ENCODE measurements around the gene BOC.

The BOC gene

DNA sequence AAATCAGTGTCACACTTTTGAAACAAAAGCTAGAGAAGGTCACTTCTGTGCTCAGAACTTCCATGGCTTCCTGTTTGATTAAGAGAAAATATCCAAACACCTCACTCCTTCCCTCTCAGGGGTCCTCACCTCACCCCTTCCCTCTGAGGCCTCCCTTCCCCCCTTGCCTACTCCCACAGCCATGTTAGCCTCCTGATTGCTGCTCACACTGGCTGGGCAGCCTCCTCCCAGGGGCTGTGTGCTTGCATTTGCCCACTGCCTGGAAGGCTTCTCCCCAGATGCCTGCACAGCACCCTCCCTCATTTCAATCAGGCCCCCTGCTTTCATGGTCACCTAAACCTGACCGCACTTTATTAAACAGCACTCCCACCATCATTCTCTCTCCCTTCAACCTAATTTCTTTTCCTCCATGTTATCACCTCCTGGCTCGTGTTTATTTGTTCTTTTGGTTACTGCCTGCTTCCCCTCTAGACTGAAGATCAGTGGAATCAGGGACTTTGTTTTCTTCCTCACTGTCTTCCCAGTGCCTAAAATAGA is 10.4 kb downstream of the BOC start:
- TF ChIP-seq, protein P1, sequence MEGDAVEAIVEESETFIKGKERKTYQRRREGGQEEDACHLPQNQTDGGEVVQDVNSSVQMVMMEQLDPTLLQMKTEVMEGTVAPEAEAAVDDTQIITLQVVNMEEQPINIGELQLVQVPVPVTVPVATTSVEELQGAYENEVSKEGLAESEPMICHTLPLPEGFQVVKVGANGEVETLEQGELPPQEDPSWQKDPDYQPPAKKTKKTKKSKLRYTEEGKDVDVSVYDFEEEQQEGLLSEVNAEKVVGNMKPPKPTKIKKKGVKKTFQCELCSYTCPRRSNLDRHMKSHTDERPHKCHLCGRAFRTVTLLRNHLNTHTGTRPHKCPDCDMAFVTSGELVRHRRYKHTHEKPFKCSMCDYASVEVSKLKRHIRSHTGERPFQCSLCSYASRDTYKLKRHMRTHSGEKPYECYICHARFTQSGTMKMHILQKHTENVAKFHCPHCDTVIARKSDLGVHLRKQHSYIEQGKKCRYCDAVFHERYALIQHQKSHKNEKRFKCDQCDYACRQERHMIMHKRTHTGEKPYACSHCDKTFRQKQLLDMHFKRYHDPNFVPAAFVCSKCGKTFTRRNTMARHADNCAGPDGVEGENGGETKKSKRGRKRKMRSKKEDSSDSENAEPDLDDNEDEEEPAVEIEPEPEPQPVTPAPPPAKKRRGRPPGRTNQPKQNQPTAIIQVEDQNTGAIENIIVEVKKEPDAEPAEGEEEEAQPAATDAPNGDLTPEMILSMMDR (IDR thresholded peaks at IDR 0.05) = no peak
- Histone ChIP-seq H3K79me2 (no peaks in the 10 kb centered on the region), H3K9me3 (ENCODE audit: control insufficient read depth, low read length) (no peaks in the 10 kb centered on the region), H3K27ac (peak overlapping the region; percentile 45), H2AFZ (no peak overlapping the region), H3K36me3 (ENCODE audit: control insufficient read depth, insufficient read depth, low read length) (no peaks in the 10 kb centered on the region), H3K4me1 (no peaks in the 10 kb centered on the region), H3K4me3 (ENCODE audit: low read depth, low read length) (no peak overlapping the region), H3K27me3 (ENCODE audit: control insufficient read depth, insufficient read depth, low read length) (no peaks in the 10 kb centered on the region), H3K9ac (no peak overlapping the region), H3K4me2 (ENCODE audit: low read length) (no peak overlapping the region)

DNA sequence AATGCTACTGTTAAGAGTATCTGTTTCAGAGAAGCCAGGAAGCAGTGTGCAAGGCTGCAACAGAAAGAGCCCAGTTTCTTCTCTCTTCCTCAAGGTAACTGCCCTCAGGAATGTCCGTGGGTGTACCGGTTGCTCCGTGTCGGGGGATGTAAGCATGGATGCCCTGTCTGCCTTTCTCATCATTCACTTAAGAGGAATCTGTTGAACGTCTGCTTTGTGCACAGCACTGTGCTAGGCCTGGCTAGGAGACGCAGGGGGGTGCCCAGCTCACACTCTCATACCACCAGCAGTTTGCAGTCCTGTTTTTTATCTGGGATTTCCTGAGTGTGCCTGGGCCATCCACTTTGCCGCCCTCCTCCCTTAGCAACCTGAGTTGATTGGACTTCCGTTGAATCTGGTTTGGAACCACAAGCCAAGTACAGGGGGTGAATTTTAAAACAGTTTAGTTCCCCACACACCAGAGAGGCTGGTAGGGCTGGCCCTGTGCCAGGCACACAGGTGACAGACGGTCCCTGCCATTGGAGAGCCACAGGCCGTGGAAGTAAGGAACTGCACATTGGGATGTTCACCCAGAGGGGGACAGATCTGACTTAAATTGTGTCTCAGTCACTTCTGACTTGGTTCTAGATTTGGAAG is 11.2 kb downstream of the BOC start:
- TF ChIP-seq, protein P1 (IDR thresholded peaks at IDR 0.05) = no peak
- no peak overlapping the region for H3K4me3 ChIP-seq (ENCODE audit: low read depth, low read length)
- H3K9ac ChIP-seq = no peak overlapping the region
- no peaks in the 10 kb centered on the region for H3K9me3 ChIP-seq (ENCODE audit: control insufficient read depth, low read length)
- no peak overlapping the region for H3K4me2 ChIP-seq (ENCODE audit: low read length)
- no peaks in the 10 kb centered on the region for H3K36me3 ChIP-seq (ENCODE audit: control insufficient read depth, insufficient read depth, low read length)
- H2AFZ ChIP-seq = no peak overlapping the region
- peak overlapping the region; percentile 2 for H3K27ac ChIP-seq
- no peaks in the 10 kb centered on the region for H3K27me3 ChIP-seq (ENCODE audit: control insufficient read depth, insufficient read depth, low read length)
- H3K79me2 ChIP-seq = no peaks in the 10 kb centered on the region
- H3K4me1 ChIP-seq = no peaks in the 10 kb centered on the region

DNA sequence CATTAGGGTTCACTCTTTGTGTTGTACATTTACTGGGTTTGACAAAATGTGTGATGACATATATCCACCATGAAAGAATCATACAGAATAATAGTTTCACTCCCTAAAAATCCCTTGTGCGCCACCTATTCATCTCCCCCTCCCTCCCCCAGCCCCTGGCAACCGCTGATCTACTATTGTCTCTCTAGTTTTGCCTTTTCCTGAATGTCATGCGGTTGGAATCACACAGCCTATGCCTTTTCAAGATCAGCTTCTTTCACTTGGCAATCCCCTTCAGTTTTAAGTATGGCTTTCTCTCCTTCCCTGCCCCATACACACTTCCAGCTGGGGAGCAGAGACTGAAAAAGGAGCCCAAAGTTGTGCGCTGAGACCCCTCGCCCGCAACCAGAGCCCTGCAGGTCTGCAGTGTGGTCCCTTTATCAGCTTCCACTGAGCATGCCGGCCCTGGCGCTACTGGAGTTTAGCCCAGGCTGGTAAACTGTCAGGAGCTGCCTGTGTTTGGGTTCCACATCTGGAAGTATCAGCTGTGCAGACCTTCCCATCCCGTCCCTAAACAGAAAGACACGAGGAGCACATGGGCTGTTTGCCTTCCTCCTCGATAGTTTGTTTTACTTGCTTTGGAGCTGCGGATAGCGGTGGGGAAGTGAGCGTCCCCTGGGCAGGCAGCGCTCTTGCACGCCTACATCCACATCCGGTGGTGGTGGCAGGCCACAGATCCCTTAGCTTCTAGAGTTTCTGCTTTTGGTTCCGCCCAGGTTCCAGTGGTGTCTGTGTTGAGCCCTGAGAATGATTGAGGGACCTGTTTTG is 12.3 kb downstream of the BOC start:
- Histone ChIP-seq H3K4me1 (no peaks in the 10 kb centered on the region), H3K4me3 (ENCODE audit: low read depth, low read length) (no peak overlapping the region), H3K9me3 (ENCODE audit: control insufficient read depth, low read length) (no peaks in the 10 kb centered on the region), H3K79me2 (no peaks in the 10 kb centered on the region), H2AFZ (no peak overlapping the region), H3K27me3 (ENCODE audit: control insufficient read depth, insufficient read depth, low read length) (no peaks in the 10 kb centered on the region), H3K27ac (peak overlapping the region; percentile 29), H3K36me3 (ENCODE audit: control insufficient read depth, insufficient read depth, low read length) (no peaks in the 10 kb centered on the region), H3K9ac (no peak overlapping the region), H3K4me2 (ENCODE audit: low read length) (peak overlapping the region; percentile 14)
- TF ChIP-seq, protein P1 (IDR thresholded peaks at IDR 0.05) = no peak

DNA sequence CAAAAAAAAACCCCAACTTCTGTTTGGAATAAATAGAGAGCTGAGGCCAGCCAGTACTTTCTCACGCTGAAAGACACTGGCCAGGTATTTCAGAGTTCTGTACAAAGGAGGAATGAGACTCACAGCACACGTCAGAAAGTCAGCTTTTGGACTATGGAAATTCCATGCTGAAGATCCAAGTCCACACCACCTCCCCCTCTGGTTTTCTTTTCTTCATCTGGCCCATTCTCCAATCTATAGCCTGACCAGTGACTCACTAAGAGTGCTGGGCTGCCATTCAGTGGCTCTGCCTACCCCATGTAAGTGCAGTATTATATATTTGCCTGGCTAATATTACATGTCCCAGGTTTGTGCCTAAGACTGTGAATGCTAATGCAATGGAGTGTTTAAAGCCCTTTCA is 13.9 kb downstream of the BOC start:
- H3K36me3 ChIP-seq (ENCODE audit: control insufficient read depth, insufficient read depth, low read length) = no peaks in the 10 kb centered on the region
- no peaks in the 10 kb centered on the region for H3K27me3 ChIP-seq (ENCODE audit: control insufficient read depth, insufficient read depth, low read length)
- H3K27ac ChIP-seq = no peak overlapping the region
- no peak overlapping the region for H3K9ac ChIP-seq
- H2AFZ ChIP-seq = no peak overlapping the region
- no peaks in the 10 kb centered on the region for H3K79me2 ChIP-seq
- TF ChIP-seq, protein P1 (IDR thresholded peaks at IDR 0.05) = no peak
- H3K9me3 ChIP-seq (ENCODE audit: control insufficient read depth, low read length) = no peaks in the 10 kb centered on the region
- no peak overlapping the region for H3K4me3 ChIP-seq (ENCODE audit: low read depth, low read length)
- no peaks in the 10 kb centered on the region for H3K4me1 ChIP-seq
- no peak overlapping the region for H3K4me2 ChIP-seq (ENCODE audit: low read length)
